PC-9 (cell line): ENCODE data around the gene CLCN2.

Experiments used
- EZH2 ChIP-seq: fragments of 200-600 bp; sonication (generic); IDR thresholded peaks from 2 replicates; pipeline ENCODE4 v1.8.0; 2017; ENCODE audit warnings: antibody characterized with exemption, low read depth
- TF ChIP-seq, protein P1 (sequence below): fragments of 200-600 bp; sonication (generic); conservative IDR thresholded peaks from 2 replicates; pipeline ENCODE4 v1.6.1; 2017; ENCODE audit warnings: mixed run types, antibody characterized with exemption, mild to moderate bottlenecking, moderate library complexity

DNA sequence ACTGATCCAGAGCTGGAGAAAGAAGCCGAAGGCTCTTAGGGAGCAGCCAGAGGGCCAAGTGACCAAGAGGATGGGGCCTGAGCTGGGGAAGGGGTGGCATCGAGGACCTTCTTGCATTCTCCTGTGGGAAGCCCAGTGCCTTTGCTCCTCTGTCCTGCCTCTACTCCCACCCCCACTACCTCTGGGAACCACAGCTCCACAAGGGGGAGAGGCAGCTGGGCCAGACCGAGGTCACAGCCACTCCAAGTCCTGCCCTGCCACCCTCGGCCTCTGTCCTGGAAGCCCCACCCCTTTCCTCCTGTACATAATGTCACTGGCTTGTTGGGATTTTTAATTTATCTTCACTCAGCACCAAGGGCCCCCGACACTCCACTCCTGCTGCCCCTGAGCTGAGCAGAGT lies 28.0 kb upstream of the CLCN2 start:
- TF ChIP-seq, protein P1, sequence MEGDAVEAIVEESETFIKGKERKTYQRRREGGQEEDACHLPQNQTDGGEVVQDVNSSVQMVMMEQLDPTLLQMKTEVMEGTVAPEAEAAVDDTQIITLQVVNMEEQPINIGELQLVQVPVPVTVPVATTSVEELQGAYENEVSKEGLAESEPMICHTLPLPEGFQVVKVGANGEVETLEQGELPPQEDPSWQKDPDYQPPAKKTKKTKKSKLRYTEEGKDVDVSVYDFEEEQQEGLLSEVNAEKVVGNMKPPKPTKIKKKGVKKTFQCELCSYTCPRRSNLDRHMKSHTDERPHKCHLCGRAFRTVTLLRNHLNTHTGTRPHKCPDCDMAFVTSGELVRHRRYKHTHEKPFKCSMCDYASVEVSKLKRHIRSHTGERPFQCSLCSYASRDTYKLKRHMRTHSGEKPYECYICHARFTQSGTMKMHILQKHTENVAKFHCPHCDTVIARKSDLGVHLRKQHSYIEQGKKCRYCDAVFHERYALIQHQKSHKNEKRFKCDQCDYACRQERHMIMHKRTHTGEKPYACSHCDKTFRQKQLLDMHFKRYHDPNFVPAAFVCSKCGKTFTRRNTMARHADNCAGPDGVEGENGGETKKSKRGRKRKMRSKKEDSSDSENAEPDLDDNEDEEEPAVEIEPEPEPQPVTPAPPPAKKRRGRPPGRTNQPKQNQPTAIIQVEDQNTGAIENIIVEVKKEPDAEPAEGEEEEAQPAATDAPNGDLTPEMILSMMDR: no peak
- TF ChIP-seq EZH2: no peak
